ENCODE data around the gene BARHL2. TPM values are rescaled to one million over a fixed set of nuclear protein-coding genes. Genes with fewer than 3 reads are reported as not detected.

BARHL2 gene
- total RNA-seq, 4 donors from 2014 or later = not detected

DNA sequence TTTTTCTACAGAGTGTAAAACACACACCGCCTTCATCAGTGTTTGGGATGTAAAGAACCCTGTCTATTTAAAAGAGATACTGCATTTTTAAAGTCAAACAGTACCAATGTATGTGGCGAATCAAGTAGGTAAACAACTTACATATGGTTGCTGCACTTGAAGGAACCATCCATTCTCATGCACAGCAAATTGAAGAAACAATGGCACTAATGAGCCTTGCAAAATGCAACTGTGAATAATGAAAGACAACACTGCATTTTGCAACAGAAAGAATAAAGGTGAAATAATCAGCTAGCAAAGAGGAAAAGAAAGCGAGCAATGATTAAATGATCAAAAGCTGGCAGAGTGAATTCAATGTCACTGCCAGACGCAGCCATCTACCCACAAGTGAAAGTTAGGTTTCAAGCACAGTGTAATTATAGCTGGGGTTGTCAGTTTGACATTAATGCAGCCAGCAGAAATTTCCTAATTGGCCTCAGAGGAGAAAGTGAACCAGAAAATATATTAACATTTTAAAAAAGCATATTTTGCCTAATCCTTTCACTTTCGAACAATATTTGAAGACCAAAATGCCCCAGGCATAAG is 10.9 kb upstream of the BARHL2 start:
- 39 to 44% methylated on average over 5 of the region's 5 CpGs for WGBS, 2 donors
- no peaks in the 10 kb centered on the region for H3K9me3 ChIP-seq
- peaks cover 5 to 75% (median 26%) of the 10 kb centered on the region in 3 donors for H3K4me1 ChIP-seq
- H3K27me3 ChIP-seq = peaks cover 43 to 100% (median 75%) of the 10 kb centered on the region in 4 donors
- H3K36me3 ChIP-seq = no peaks in the 10 kb centered on the region
- TF ChIP-seq POLR2A (IDR thresholded peaks at IDR 0.05) = no peak
- TF ChIP-seq, protein P1, sequence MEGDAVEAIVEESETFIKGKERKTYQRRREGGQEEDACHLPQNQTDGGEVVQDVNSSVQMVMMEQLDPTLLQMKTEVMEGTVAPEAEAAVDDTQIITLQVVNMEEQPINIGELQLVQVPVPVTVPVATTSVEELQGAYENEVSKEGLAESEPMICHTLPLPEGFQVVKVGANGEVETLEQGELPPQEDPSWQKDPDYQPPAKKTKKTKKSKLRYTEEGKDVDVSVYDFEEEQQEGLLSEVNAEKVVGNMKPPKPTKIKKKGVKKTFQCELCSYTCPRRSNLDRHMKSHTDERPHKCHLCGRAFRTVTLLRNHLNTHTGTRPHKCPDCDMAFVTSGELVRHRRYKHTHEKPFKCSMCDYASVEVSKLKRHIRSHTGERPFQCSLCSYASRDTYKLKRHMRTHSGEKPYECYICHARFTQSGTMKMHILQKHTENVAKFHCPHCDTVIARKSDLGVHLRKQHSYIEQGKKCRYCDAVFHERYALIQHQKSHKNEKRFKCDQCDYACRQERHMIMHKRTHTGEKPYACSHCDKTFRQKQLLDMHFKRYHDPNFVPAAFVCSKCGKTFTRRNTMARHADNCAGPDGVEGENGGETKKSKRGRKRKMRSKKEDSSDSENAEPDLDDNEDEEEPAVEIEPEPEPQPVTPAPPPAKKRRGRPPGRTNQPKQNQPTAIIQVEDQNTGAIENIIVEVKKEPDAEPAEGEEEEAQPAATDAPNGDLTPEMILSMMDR (IDR thresholded peaks at IDR 0.05) = no peak
- DNase-seq = no peak
- no peak overlapping the region for H3K4me3 ChIP-seq
- intact Hi-C loops (cut with DNase I) = loop anchor here (10.0 kb wide), 1 partner anchor 237 kb away; no protein-coding TSS in a partner anchor
- no peak overlapping the region for H3K27ac ChIP-seq

DNA sequence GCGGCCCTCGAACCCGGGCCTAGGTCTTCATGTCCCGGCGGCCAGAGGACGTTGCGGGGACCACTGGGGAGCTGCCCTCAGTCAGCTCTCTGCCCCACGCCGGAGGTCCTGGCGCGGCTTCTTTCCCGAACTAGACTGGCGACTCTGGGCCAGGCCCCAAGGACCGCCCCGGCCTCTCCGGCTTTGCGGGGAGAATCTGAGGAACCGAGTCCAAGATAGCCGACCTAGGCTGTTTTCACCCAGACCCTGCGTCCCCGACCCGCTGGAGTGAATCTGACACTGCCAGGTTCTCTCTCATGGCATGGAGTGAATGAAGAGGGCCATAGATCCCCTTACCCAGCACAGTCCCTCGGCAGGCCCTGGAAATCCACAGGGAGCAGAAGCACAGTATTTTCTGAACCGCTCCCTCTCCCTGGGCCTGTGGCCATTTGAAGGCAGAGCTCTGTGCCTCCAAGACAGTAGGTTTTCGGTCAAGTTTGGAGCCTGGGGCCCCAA is 9.9 kb upstream of the BARHL2 start:
- H3K9me3 ChIP-seq = no peaks in the 10 kb centered on the region
- peak overlapping the region in 1 of 4 donors; percentile 58 for H3K4me3 ChIP-seq
- DNase-seq = no peak
- peaks cover 43 to 100% (median 79%) of the 10 kb centered on the region in 4 donors for H3K27me3 ChIP-seq
- WGBS, 2 donors = 44% methylated on average over 2 of the region's 25 CpGs; no CpG with 5 or more reads in 1 of the 2 donors
- H3K4me1 ChIP-seq = peaks cover 5 to 75% (median 26%) of the 10 kb centered on the region in 3 donors
- H3K36me3 ChIP-seq = no peaks in the 10 kb centered on the region
- TF ChIP-seq, protein P1 (IDR thresholded peaks at IDR 0.05) = no peak
- TF ChIP-seq POLR2A (IDR thresholded peaks at IDR 0.05) = no peak
- intact Hi-C loops (cut with DNase I) = loop anchor here (10.0 kb wide), 1 partner anchor 238 kb away; no protein-coding TSS in a partner anchor
- H3K27ac ChIP-seq = no peak overlapping the region

DNA sequence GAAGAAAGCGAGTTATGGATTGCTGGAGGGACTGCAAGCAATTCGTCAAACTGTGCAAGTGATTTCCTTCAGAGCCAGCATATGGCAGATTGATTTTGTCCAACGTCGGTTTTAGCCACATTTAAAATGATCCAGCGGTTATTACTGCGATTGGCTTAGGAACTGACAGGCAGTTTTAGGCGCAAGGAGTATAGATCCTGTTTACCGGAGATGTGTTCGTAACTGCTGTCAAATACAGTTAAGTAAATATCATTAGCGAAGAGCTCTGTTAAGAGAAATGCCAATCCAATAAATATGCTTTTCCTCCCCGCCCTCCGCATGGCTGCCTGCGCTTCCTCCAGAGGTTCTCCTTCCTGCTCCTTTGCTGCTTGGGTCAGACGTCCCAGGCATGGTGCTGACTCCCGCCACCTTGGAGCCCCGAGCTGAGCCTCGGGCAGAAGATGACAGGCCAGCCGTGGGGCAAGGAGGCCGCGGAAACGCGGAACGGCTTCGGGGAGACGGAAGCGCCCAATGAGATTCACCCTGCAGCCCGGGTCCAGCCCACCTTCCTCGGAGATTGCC is 9.4 kb upstream of the BARHL2 start:
- H3K27me3 ChIP-seq = peaks cover 41 to 100% (median 80%) of the 10 kb centered on the region in 4 donors
- intact Hi-C loops (cut with DNase I) = loop anchor here (10.0 kb wide), 1 partner anchor 238 kb away; no protein-coding TSS in a partner anchor
- H3K9me3 ChIP-seq = no peaks in the 10 kb centered on the region
- TF ChIP-seq, protein P1 (IDR thresholded peaks at IDR 0.05) = no peak
- TF ChIP-seq POLR2A (IDR thresholded peaks at IDR 0.05) = no peak
- no peak overlapping the region for H3K27ac ChIP-seq
- WGBS, 2 donors = 10 to 11% methylated on average over 10 to 20 of the region's 28 CpGs
- peak overlapping the region in 2 of 4 donors; percentile 31 to 58 for H3K4me3 ChIP-seq
- H3K36me3 ChIP-seq = no peaks in the 10 kb centered on the region
- H3K4me1 ChIP-seq = peaks cover 5 to 78% (median 26%) of the 10 kb centered on the region in 3 donors
- DNase-seq = no peak

DNA sequence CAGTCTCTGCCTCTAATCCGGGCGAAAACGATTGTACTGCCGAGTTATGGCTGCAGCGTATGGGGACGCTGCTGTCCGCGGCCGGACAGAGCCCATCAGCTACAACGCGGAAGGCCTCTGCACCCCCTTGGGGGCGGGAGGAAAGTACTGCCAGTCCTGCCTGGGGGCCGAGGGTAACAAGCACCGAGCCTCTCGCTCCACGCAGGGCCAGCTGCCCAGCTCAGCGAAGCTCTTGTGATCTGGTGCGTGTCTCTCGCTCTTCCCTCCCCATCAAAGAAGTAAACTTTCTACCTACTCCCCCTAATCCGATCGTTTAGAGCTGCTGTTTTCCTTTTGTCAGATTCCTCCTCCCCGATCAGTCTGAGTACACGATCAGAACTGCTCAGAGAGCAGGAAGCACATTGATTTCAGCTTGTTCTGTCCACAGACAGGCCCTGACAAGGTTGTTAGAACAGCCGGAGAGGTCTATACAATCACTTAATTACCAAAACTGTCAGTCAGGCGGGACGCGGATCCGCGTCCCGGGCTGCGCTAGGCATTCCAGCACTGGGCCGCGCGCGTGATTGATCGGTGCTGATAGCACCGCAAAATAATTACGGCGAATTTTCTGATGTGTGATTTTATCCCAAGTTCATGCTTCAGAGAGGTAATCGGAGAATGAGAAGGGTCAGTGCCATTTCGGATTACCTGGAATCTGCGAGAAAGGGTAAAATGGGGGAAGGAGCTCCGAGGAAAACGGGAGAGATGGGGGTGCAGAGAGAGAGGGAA is 8.7 kb upstream of the BARHL2 start:
- peaks cover 34 to 100% (median 80%) of the 10 kb centered on the region in 4 donors for H3K27me3 ChIP-seq
- H3K36me3 ChIP-seq = no peaks in the 10 kb centered on the region
- H3K4me3 ChIP-seq = peak overlapping the region in 3 of 4 donors; percentile 29 to 58 (median 31)
- H3K4me1 ChIP-seq = peaks cover 5 to 80% (median 26%) of the 10 kb centered on the region in 3 donors
- no peak overlapping the region for H3K27ac ChIP-seq
- TF ChIP-seq POLR2A (IDR thresholded peaks at IDR 0.05) = no peak
- no peak for DNase-seq
- WGBS, 2 donors = 5 to 6% methylated on average over 29 to 42 of the region's 44 CpGs
- intact Hi-C loops (cut with DNase I) = loop anchor here (10.0 kb wide), 1 partner anchor 239 kb away; no protein-coding TSS in a partner anchor
- no peaks in the 10 kb centered on the region for H3K9me3 ChIP-seq

DNA sequence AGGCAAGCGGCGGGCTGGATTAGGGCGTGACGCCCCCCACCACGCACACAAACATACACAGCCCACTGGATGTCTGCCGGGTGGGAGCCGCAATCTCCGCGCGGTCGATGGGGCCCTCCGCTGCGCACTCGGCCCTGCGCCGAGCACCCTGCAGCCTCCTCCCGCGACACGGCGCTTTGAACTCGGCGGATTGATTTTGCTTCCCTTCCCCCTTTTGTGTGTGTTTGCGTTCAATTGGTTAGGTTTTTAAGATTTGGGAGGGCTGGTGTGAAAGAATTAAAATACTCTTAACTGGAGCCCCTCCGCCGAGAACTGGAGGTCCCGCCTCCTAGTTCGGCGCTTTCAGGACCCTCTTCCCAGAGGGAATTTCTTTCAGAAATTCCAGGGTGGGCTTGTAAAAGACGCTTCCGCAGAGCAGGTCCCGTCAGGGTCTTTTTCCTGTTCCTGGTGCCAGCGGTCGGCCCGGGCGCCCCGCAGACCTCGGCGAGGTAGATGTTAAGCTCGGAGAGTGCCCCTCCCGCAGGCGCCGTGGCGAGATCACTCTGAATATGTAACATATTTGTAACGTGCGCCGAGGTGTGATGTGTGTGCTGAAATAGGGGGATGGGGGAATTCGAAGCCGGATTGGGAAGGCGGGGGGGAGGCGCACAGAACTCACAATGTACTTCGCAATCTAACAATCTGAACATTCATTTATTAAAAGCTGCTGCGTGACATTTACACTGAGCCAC is 8.0 kb upstream of the BARHL2 start:
- TF ChIP-seq POLR2A (IDR thresholded peaks at IDR 0.05) = no peak
- TF ChIP-seq, protein P1 (IDR thresholded peaks at IDR 0.05) = no peak
- H3K27me3 ChIP-seq = peaks cover 34 to 100% (median 80%) of the 10 kb centered on the region in 4 donors
- H3K4me1 ChIP-seq = peaks cover 5 to 73% (median 26%) of the 10 kb centered on the region in 3 donors
- H3K9me3 ChIP-seq = no peaks in the 10 kb centered on the region
- WGBS, 2 donors = 14 to 18% methylated on average over 15 to 22 of the region's 52 CpGs
- intact Hi-C loops (cut with DNase I) = loop anchor here (5.0 to 10.0 kb wide), 2 partner anchors 240 to 437 kb away; no protein-coding TSS in a partner anchor
- peak overlapping the region in 3 of 4 donors; percentile 29 to 58 (median 31) for H3K4me3 ChIP-seq
- no peak for DNase-seq
- no peaks in the 10 kb centered on the region for H3K36me3 ChIP-seq
- H3K27ac ChIP-seq = no peak overlapping the region
